ENCODE data around the gene ANO5.

GRCh38 chr11:22190827-22191463 is 1.9 kb upstream of the ANO5 start:
- no peak for TF ChIP-seq CTCF (IDR thresholded peaks at IDR 0.05)
- no peak for TF ChIP-seq POLR2A (IDR thresholded peaks at IDR 0.05)
